Gastrocnemius medialis (tissue), 4 donors: ENCODE measurements around the gene AMBRA1. TPM values are rescaled to one million over a fixed set of nuclear protein-coding genes. Genes with fewer than 3 reads are reported as not detected.

Source experiments
- ATAC-seq, 2 donors: fragments of 150-250 bp; one replicate each; pipeline ENCODE4 v1.9.1; 2016
- DNase-seq, 2 donors: peaks; one replicate each; pipeline ENCODE4 v3.0.0-alpha.2; 2019
- H3K27ac ChIP-seq, 4 donors: fragments of 200-600 bp; sonication (generic); 1 replicate in 1 of 4; 2 replicates in 3 of 4; pipeline ENCODE4 v1.5.1; 2016 to 2018; ENCODE audit warnings: mild to moderate bottlenecking in 2 of 4, moderate library complexity in 1 of 4
- H3K27me3 ChIP-seq, 3 donors: fragments of 200-600 bp; sonication (generic) in 2 of 3; 1 replicate in 1 of 3; 2 replicates in 2 of 3; pipeline versions ENCODE4 v1.5.1 to v1.6.0; 2016 to 2019; ENCODE audit warnings: mild to moderate bottlenecking in 1 of 3, moderate library complexity in 1 of 3
- H3K36me3 ChIP-seq, 2 donors: fragments of 200-600 bp; sonication (generic) in 1 of 2; one replicate each; pipeline ENCODE4 v1.5.1; 2017 to 2018
- H3K4me1 ChIP-seq, 2 donors: fragments of 200-600 bp; sonication (generic) in 1 of 2; one replicate each; pipeline ENCODE4 v1.5.1; 2016 to 2017; ENCODE audit warnings: mild to moderate bottlenecking in 2 of 2
- H3K4me3 ChIP-seq, 4 donors: fragments of 200-600 bp; sonication (generic) in 3 of 4; 1 replicate in 1 of 4; 2 replicates in 3 of 4; pipeline ENCODE4 v1.5.1; 2016 to 2019; ENCODE audit warnings: mild to moderate bottlenecking in 2 of 4
- H3K9me3 ChIP-seq, 3 donors: fragments of 200-600 bp; sonication (generic) in 2 of 3; 1 replicate in 1 of 3; 2 replicates in 2 of 3; pipeline ENCODE4 v1.5.1; 2016 to 2019
- CTCF ChIP-seq, 5 experiments: fragments of 450-650 bp in 3 of 5; fragments of 200-600 bp in 2 of 5; sonication (generic) in 2 of 5; IDR thresholded peaks in 4 of 5; conservative IDR thresholded peaks in 1 of 5; 1 replicate in 4 of 5; 2 replicates in 1 of 5; pipeline ENCODE4 v1.5.1; 2016 to 2019; ENCODE audit warnings: antibody characterized with exemption in 5 of 5, mild to moderate bottlenecking in 3 of 5, moderate library complexity in 3 of 5
- POLR2A ChIP-seq, 2 donors: fragments of 450-650 bp; IDR thresholded peaks; one replicate each; pipeline ENCODE4 v1.6.1; 2017; ENCODE audit warnings: antibody characterized with exemption in 2 of 2, mild to moderate bottlenecking in 2 of 2, moderate library complexity in 2 of 2
- in situ Hi-C, 4 donors: fragments of 200-750 bp; cut with MboI; loops; one replicate each; pipeline versions ENCODE4 v1.15.0 to v1.8.0; 2017; ENCODE audit warnings: low sequenced_read_pairs in 4 of 4
- intact Hi-C: fragments of 100-400 bp; cut with DNase I; formaldehyde crosslinking; loops from one replicate; pipeline ENCODE4 v1.15.1; 2023; ENCODE audit warnings: low total_unique reads
- total RNA-seq, 4 donors: library from RNA; depleted of rRNA; stranded (reverse); fragments of >200 nt; gene quantifications; one replicate each; pipeline versions ENCODE4 v1.1.0 to v1.2.3, GENCODE V29; 2016

AMBRA1 gene
- total RNA-seq, 4 donors from 2014 or later, result 17.3 to 24.3 (median 20.7) TPM

GRCh38 chr11:46461461-46461927 lies 132.3 kb downstream of the AMBRA1 start:
- TF ChIP-seq POLR2A (IDR thresholded peaks at IDR 0.05) (no peak), CTCF (IDR thresholded peaks at IDR 0.05 in 4 of 5, conservative IDR thresholded peaks at IDR 0.05 in 1 of 5) (no peak)
- Histone ChIP-seq H3K27me3 (no peaks in the 10 kb centered on the region), H3K4me1 (no peaks in the 10 kb centered on the region), H3K9me3 (no peaks in the 10 kb centered on the region), H3K4me3 (no peak overlapping the region), H3K27ac (no peak overlapping the region), H3K36me3 (no peaks in the 10 kb centered on the region)
- intact Hi-C loops, result no loop called here
- in situ Hi-C loops, result no loop called here
- DNase-seq (no peak), ATAC-seq (no peak)

GRCh38 chr11:46458491-46458890 lies 135.3 kb downstream of the AMBRA1 start:
- in situ Hi-C loops, result no loop called here
- Histone ChIP-seq H3K27me3 (no peaks in the 10 kb centered on the region), H3K9me3 (no peaks in the 10 kb centered on the region), H3K36me3 (no peaks in the 10 kb centered on the region), H3K4me1 (no peaks in the 10 kb centered on the region), H3K4me3 (no peak overlapping the region), H3K27ac (no peak overlapping the region)
- no peak for DNase-seq
- intact Hi-C loops, result no loop called here
- TF ChIP-seq POLR2A (IDR thresholded peaks at IDR 0.05) (no peak), CTCF (IDR thresholded peaks at IDR 0.05 in 4 of 5, conservative IDR thresholded peaks at IDR 0.05 in 1 of 5) (no peak)
- ATAC-seq, result no peak

GRCh38 chr11:46457659-46458424 lies 136.0 kb downstream of the AMBRA1 start:
- Histone ChIP-seq H3K4me1 (no peaks in the 10 kb centered on the region), H3K27ac (no peak overlapping the region), H3K4me3 (no peak overlapping the region), H3K9me3 (no peaks in the 10 kb centered on the region), H3K27me3 (no peaks in the 10 kb centered on the region), H3K36me3 (no peaks in the 10 kb centered on the region)
- intact Hi-C loops (no loop called here), in situ Hi-C loops (no loop called here)
- DNase-seq (no peak), ATAC-seq (no peak)
- TF ChIP-seq CTCF (IDR thresholded peaks at IDR 0.05 in 4 of 5, conservative IDR thresholded peaks at IDR 0.05 in 1 of 5) (no peak), POLR2A (IDR thresholded peaks at IDR 0.05) (no peak)

- Histone ChIP-seq H3K4me1 (no peaks in the 10 kb centered on the region), H3K9me3 (no peaks in the 10 kb centered on the region), H3K27me3 (no peaks in the 10 kb centered on the region), H3K27ac (no peak overlapping the region), H3K4me3 (no peak overlapping the region), H3K36me3 (no peaks in the 10 kb centered on the region)
- in situ Hi-C loops (no loop called here), intact Hi-C loops (no loop called here)
- no peak for ATAC-seq
- DNase-seq, result no peak
- TF ChIP-seq POLR2A (IDR thresholded peaks at IDR 0.05) (no peak), CTCF (IDR thresholded peaks at IDR 0.05 in 4 of 5, conservative IDR thresholded peaks at IDR 0.05 in 1 of 5) (no peak)
Measured at GRCh38 chr11:46457021-46457420, 136.8 kb downstream of the AMBRA1 start.
